SK-N-SH (cell line): ENCODE data around the gene CPEB4.

Experiments used
- POLR2AphosphoS5 ChIP-seq: IDR thresholded peaks from 2 replicates; pipeline ENCODE4 v1.6.1; 2012; ENCODE audit warnings: low read depth, low read length
- SMC3 ChIP-seq: IDR thresholded peaks from 2 replicates; pipeline ENCODE4 v1.6.1; 2012; ENCODE audit warnings: low read depth, low read length, improper control_type of control experiment
- YY1 ChIP-seq: IDR thresholded peaks from 2 replicates; pipeline ENCODE4 v1.4.0; 2012; ENCODE audit warnings: low read depth, mild to moderate bottlenecking
- TF ChIP-seq, protein P1 (sequence below): IDR thresholded peaks from 2 replicates; pipeline ENCODE4 v1.4.0; 2012; ENCODE audit warnings: low read depth, borderline replicate concordance
- TF ChIP-seq, protein P2 (sequence below): fragments of 200-600 bp; sonication (generic); IDR thresholded peaks from 2 replicates; pipeline ENCODE4 v1.6.1; 2017; ENCODE audit warnings: antibody characterized with exemption, mild to moderate bottlenecking, moderate library complexity
- TF ChIP-seq, protein P3 (sequence below): IDR thresholded peaks from 2 replicates; pipeline ENCODE4 v1.4.0; 2012; ENCODE audit warnings: low read depth, borderline replicate concordance

DNA sequence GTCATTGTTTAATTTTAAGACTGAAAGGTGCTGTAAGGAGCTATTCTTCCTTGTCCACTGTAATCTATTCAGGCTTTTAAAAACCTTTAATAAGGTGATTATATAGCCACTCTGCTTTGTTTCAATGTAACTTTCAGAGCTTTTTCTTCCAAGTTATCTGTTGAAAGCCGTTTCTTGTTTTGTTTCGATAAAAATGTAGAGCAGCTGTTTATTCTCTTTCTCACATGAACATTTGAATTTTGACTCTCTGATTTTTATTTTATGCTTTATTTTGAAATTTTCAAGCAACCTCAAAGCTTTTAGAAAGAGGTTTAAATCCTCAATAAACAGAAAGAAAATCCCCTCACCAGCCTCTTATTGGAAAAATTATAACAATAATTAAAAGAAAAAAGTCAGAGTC, 47.2 kb downstream of the CPEB4 start:
- TF ChIP-seq POLR2AphosphoS5, result no peak
- TF ChIP-seq SMC3, result no peak
- TF ChIP-seq, protein P1, sequence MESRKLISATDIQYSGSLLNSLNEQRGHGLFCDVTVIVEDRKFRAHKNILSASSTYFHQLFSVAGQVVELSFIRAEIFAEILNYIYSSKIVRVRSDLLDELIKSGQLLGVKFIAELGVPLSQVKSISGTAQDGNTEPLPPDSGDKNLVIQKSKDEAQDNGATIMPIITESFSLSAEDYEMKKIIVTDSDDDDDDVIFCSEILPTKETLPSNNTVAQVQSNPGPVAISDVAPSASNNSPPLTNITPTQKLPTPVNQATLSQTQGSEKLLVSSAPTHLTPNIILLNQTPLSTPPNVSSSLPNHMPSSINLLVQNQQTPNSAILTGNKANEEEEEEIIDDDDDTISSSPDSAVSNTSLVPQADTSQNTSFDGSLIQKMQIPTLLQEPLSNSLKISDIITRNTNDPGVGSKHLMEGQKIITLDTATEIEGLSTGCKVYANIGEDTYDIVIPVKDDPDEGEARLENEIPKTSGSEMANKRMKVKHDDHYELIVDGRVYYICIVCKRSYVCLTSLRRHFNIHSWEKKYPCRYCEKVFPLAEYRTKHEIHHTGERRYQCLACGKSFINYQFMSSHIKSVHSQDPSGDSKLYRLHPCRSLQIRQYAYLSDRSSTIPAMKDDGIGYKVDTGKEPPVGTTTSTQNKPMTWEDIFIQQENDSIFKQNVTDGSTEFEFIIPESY, result no peak
- TF ChIP-seq, protein P2, sequence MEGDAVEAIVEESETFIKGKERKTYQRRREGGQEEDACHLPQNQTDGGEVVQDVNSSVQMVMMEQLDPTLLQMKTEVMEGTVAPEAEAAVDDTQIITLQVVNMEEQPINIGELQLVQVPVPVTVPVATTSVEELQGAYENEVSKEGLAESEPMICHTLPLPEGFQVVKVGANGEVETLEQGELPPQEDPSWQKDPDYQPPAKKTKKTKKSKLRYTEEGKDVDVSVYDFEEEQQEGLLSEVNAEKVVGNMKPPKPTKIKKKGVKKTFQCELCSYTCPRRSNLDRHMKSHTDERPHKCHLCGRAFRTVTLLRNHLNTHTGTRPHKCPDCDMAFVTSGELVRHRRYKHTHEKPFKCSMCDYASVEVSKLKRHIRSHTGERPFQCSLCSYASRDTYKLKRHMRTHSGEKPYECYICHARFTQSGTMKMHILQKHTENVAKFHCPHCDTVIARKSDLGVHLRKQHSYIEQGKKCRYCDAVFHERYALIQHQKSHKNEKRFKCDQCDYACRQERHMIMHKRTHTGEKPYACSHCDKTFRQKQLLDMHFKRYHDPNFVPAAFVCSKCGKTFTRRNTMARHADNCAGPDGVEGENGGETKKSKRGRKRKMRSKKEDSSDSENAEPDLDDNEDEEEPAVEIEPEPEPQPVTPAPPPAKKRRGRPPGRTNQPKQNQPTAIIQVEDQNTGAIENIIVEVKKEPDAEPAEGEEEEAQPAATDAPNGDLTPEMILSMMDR, result no peak
- no peak for TF ChIP-seq YY1
- TF ChIP-seq, protein P3, sequence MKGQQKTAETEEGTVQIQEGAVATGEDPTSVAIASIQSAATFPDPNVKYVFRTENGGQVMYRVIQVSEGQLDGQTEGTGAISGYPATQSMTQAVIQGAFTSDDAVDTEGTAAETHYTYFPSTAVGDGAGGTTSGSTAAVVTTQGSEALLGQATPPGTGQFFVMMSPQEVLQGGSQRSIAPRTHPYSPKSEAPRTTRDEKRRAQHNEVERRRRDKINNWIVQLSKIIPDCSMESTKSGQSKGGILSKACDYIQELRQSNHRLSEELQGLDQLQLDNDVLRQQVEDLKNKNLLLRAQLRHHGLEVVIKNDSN, result no peak
